ENCODE measurements around the gene ASCC1.

GRCh38 chr10:72062382-72062781 is 153.7 kb downstream of the ASCC1 start:
- no peak for TF ChIP-seq EZH2 (IDR thresholded peaks at IDR 0.05; ENCODE audit: borderline replicate concordance, low read depth, low read length, poor library complexity, severe bottlenecking)
- TF ChIP-seq CTCF (conservative IDR thresholded peaks at IDR 0.05; ENCODE audit: low read depth, low read length): no peak
